Raji (cell line): ENCODE data around the gene KRT78.

ENCODE experiments used
- POLR2A ChIP-seq: IDR thresholded peaks from 2 replicates; pipeline ENCODE4 v1.6.1; 2011; ENCODE audit warnings: low read depth, low read length, control low read depth; ENCODE audit not compliant: insufficient read depth

The KRT78 gene

DNA sequence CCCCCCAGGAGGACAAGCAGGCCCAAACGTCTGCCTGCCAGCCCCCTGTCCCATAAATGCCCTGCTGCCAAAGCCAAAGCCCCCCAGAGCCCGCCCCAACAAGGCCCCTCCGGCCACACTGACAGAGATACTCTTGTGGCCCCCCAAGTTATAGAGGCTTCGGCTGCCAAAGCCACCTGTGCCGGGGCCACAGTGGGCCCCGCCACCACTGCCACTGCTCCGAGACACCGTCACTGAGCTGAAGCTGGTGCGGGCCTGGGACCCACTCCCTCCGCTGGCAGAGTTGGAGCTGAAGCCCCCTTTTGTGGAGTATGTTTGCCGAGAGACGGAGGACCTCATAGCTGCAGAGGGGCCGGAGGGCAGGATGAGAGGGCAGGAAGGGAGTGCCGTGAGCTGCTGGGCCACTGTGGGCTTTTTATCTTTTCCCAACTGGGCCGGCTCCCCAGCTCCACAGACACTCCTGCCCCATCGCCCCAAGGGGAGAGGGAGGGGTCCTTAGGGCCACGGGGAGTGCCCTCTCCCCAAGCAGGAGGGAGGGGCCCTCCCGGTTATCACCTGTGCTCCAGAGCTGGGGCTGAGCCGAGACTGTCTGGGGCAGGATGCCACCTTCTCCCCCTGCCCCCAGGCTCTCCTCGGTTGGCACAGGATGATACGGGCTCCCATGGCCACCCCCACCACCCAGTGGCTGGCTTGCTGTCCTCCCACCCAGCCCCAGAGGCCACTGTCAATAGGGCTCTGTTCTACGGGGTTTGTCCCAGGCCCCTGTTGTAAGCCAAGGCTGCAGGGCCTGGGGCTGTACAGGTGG, 14.7 kb downstream of the KRT78 start, which contains the start of gene KRT79:
TSS of gene KRT79 (minus strand) at position 390 of the 805 bp plus-strand sequence. CDS start at position 339, 51 bp downstream.
- TF ChIP-seq POLR2A: no peak

GRCh38 chr12:52832985-52833905, 15.5 kb downstream of the KRT78 start:
- no peak for TF ChIP-seq POLR2A

GRCh38 chr12:52832451-52832850, 16.3 kb downstream of the KRT78 start:
- TF ChIP-seq POLR2A: no peak

GRCh38 chr12:52831251-52831650, 17.5 kb downstream of the KRT78 start:
- TF ChIP-seq POLR2A: no peak

DNA sequence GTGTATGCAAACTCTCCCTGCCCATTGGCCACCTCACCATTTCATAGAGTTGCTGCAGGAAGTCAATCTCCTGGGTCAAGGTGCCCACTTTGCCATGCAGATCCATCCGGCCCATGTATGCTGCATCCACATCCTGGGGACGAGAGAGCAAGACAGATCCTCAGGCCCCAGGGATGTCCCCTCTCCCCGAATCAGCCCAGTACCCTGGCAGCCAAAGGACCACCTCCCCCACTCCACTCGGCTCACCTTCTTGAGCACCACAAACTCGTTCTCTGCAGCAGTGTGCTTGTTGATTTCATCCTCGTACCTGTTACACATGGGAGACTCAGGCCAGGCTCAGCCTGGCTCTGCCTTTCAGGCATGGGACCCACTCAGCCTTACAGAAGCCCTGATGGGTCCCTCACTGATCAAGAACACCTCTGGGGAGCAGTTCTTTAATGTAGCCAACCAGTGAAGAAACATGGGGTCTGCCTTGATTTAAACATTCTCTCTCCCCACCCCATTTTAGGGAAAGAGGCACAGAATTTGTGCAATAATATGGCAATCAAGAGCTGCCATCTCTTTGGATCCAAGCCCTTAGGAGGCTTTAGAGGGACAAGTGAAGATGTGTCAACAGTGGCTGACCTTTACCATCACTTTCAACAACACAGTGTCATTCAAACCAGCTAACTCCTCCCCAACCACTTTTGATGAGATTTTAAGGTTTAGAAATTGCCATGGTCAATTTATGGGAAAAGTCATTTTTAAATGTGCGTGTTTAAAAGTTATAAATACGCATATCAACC, 18.6 kb downstream of the KRT78 start:
- no peak for TF ChIP-seq POLR2A

GRCh38 chr12:52828591-52829021, 20.2 kb downstream of the KRT78 start:
- TF ChIP-seq POLR2A: no peak

DNA sequence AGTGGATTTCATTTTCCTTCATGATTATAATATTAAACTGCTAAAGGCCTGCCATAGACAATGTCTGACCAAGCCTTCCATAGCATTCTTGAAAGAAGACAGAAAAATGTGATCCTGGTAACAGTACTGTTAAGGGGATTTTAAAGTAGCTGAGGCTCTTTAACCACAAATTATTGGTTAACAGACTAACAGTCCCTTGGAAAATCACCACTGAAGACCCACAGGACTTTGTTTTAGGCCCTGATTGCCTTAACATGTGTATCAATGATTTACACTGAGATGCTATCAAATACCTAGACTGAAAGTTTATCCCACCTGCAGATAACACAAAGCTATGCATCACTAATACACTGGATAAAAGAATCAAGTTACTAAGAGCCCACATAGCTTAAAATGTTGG, 20.6 kb downstream of the KRT78 start:
- TF ChIP-seq POLR2A: no peak

GRCh38 chr12:52827499-52828090, 21.2 kb downstream of the KRT78 start:
- no peak for TF ChIP-seq POLR2A

DNA sequence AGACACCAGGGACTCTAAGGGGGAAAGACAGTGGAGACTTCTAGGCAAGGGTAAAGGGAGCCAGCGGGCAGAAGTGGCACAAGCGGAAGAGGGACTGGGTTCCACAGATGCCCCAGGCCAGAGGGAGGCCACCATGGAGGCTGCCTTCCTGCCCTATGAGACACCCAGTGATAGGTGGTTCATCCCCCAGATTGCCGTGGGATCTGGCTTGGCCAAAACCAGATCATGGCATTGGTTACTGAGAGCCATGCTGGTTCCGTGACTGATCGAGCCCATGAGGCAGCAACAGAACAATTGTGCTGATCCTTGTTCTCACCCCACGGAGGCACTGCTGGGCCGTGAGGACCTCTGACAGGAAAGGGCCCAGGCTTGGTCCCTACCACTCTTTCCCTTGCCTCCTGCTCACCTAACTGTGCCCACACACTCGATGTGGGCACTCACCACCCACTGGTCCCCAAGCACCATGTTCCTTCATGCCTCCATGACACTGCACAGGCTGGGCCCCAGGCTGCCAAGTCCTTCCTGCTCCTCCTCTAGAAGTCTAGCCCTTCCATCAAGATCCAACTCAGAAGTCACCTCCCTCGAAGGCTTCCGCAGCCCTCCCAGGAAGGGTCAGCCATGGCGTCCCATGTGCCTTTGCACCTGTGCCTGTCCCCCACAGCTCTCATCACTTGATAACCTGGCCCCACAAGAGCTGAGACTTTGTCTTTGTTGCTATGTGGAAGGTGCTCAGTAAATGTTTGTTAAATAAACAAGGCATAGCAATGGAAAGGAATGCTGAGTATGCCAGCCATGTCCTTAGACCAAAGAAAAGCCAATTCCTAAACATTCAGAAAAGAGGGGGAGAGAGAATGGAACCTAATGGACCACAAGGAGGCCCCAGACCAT, 21.9 kb downstream of the KRT78 start:
- TF ChIP-seq POLR2A: no peak

GRCh38 chr12:52825961-52826360, 22.8 kb downstream of the KRT78 start:
- TF ChIP-seq POLR2A: no peak

- TF ChIP-seq POLR2A: no peak
Measured at GRCh38 chr12:52824741-52825410, 23.9 kb downstream of the KRT78 start.

DNA sequence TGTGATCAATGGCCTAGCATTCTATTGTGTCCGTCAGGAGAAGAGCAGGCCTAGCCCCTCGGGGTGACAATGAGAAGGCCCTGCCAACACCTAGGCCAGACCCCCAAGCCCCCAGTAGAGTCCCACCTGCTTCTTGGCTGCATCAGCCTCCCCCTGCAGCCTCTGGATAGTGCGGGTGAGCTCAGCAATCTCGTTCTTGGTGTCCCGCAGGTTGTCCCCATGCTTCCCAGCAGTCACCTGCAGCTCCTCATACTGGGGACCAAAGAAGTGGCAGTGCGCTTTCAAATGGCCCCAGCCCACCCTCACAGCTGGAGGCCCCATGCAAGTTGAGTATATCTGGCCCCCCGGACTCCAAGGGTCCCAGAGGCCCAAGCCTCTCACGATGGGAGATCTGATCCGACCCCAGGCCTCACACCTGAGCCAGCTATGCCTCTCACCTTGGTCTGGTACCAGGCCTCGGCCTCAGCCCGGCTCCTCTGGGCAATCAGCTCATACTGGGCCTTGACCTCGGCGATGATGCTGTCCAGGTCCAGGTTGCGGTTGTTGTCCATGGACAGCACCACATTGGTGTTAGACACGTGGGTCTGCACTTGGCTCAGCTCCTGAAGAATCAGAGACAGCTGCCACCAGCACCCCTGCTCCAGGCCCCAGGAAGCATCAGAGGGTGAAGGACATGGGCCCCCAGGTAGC, 24.9 kb downstream of the KRT78 start:
- no peak for TF ChIP-seq POLR2A

GRCh38 chr12:52822771-52823510, 25.9 kb downstream of the KRT78 start:
- TF ChIP-seq POLR2A: no peak
